ENCODE results near the gene DNASE1L1. TPM values are rescaled to one million over a fixed set of nuclear protein-coding genes. Genes with fewer than 3 reads are reported as not detected.

The DNASE1L1 gene
- total and polyA plus RNA-seq, 2 donors (not counting 1 experiment from before 2014, with no cell fraction given): 24.6 to 49.2 TPM

DNA sequence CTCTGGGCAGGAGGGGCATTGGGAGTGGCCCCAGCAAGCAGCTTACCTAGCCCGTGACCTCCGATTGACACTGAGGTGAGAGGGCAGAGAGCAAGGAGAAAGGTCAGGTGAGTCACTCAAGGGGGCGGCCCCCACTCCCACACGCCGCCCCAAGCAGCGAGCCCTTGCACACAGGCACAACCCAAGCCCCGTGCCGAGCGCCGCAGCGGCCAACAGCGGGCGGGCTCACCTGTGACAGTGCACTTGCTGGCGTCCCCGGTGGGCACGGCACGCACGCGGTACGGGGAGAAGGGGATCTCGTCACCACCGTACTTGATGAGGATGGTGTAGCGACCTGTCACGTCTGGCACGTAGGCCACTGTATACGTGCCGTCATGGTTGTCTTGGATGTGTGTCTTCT is 51.8 kb downstream of the DNASE1L1 start:
- TF ChIP-seq, protein P1, sequence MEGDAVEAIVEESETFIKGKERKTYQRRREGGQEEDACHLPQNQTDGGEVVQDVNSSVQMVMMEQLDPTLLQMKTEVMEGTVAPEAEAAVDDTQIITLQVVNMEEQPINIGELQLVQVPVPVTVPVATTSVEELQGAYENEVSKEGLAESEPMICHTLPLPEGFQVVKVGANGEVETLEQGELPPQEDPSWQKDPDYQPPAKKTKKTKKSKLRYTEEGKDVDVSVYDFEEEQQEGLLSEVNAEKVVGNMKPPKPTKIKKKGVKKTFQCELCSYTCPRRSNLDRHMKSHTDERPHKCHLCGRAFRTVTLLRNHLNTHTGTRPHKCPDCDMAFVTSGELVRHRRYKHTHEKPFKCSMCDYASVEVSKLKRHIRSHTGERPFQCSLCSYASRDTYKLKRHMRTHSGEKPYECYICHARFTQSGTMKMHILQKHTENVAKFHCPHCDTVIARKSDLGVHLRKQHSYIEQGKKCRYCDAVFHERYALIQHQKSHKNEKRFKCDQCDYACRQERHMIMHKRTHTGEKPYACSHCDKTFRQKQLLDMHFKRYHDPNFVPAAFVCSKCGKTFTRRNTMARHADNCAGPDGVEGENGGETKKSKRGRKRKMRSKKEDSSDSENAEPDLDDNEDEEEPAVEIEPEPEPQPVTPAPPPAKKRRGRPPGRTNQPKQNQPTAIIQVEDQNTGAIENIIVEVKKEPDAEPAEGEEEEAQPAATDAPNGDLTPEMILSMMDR (IDR thresholded peaks at IDR 0.05): no peak
- no peak for TF ChIP-seq EZH2 (IDR thresholded peaks at IDR 0.05; ENCODE audit: borderline replicate concordance, insufficient read depth, low read depth, low read length, poor library complexity, severe bottlenecking)
- WGBS (ENCODE audit: insufficient coverage): 99% methylated on average over 10 of the region's 27 CpGs
- no peak overlapping the region for H3K4me3 ChIP-seq (ENCODE audit: control extremely low read depth in 1 of 5, extremely low read depth in 1 of 5, insufficient read depth in 1 of 5, low read depth in 2 of 5, low read length in 4 of 5)
- CTCF ChIA-PET: no interaction called here
- Mint-ChIP-seq H3K9me3 (ENCODE audit: insufficient read depth) (no peaks in the 10 kb centered on the region), H3K27me3 (no peaks in the 10 kb centered on the region), H3K27ac (no peak overlapping the region), H3K4me1 (peaks cover 8% of the 10 kb centered on the region), H3K4me3 (no peak overlapping the region)
- H3K79me2 ChIP-seq (ENCODE audit: control insufficient read depth, insufficient read depth, low read length): peaks cover 30% of the 10 kb centered on the region
- intact Hi-C loops (cut with micrococcal nuclease): no loop called here
- no peak for ATAC-seq (ENCODE audit: low read depth)
- no peak overlapping the region for H2AFZ ChIP-seq (ENCODE audit: insufficient read depth, low read depth, low read length, poor library complexity, severe bottlenecking)
- H3K36me3 ChIP-seq (replicated peaks in 1 of 2; ENCODE audit: control extremely low read depth in 1 of 2, control insufficient read depth in 1 of 2, extremely low read depth in 1 of 2, insufficient read depth in 2 of 2, low read length in 1 of 2): peaks cover 0 to 84% of the 10 kb centered on the region in 2 experiments
- H3K4me2 ChIP-seq (replicated peaks; ENCODE audit: low read depth, low read length, poor library complexity, severe bottlenecking): no peak overlapping the region
- peaks cover 67% of the 10 kb centered on the region for H4K20me1 ChIP-seq (ENCODE audit: control insufficient read depth, insufficient read depth, low read length, poor library complexity, severe bottlenecking)
- DNase-seq: no peak
- no peaks in the 10 kb centered on the region for H3K9me3 ChIP-seq (ENCODE audit: control extremely low read depth in 1 of 3, control insufficient read depth in 2 of 3, insufficient read depth in 1 of 3, low read length in 2 of 3)
- POLR2A ChIA-PET: interaction anchor here (1.6 kb wide), 1 partner anchor 12 kb away, joined by 3 read pairs; no protein-coding TSS in a partner anchor
- no peaks in the 10 kb centered on the region for H3K27me3 ChIP-seq (replicated peaks in 1 of 4; ENCODE audit: control extremely low read depth in 1 of 4, control insufficient read depth in 3 of 4, insufficient read depth in 4 of 4, low read length in 3 of 4)
- H3K27ac ChIP-seq (ENCODE audit: low read length in 2 of 2): no peak overlapping the region
- H3K4me1 ChIP-seq (ENCODE audit: control insufficient read depth in 2 of 2, insufficient read depth in 2 of 2, low read length in 2 of 2): peaks cover 6 to 13% of the 10 kb centered on the region in 2 donors
- H3K9ac ChIP-seq (ENCODE audit: low read length): no peak overlapping the region

DNA sequence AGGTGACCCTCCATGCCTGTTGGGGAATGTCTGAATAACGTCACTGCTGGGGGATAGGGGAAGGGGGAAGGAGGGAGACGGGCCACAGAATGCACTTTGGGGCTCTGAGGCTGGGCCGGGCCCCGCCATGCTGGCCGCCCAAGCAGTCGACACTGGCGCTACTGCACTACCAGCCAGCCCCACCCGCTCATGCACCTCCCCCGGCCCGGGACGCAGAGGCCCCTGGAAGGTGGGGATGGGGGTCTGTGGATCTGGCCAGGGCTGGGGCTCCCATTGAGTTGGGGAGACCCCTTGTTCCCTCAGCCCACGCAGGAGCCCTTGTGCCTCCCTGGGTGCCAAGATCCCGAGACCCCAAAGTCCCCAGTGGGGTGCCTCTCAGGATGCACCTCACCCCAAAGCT is 52.5 kb downstream of the DNASE1L1 start:
- Histone ChIP-seq H3K4me2 (replicated peaks; ENCODE audit: low read depth, low read length, poor library complexity, severe bottlenecking) (no peak overlapping the region), H3K36me3 (replicated peaks in 1 of 2; ENCODE audit: control extremely low read depth in 1 of 2, control insufficient read depth in 1 of 2, extremely low read depth in 1 of 2, insufficient read depth in 2 of 2, low read length in 1 of 2) (peaks cover 0 to 84% of the 10 kb centered on the region in 2 experiments), H3K27me3 (replicated peaks in 1 of 4; ENCODE audit: control extremely low read depth in 1 of 4, control insufficient read depth in 3 of 4, insufficient read depth in 4 of 4, low read length in 3 of 4) (no peaks in the 10 kb centered on the region), H3K9me3 (ENCODE audit: control extremely low read depth in 1 of 3, control insufficient read depth in 2 of 3, insufficient read depth in 1 of 3, low read length in 2 of 3) (no peaks in the 10 kb centered on the region), H3K27ac (ENCODE audit: low read length in 2 of 2) (no peak overlapping the region), H4K20me1 (ENCODE audit: control insufficient read depth, insufficient read depth, low read length, poor library complexity, severe bottlenecking) (peaks cover 60% of the 10 kb centered on the region), H3K9ac (ENCODE audit: low read length) (no peak overlapping the region), H3K79me2 (ENCODE audit: control insufficient read depth, insufficient read depth, low read length) (peaks cover 25% of the 10 kb centered on the region), H3K4me3 (ENCODE audit: control extremely low read depth in 1 of 5, extremely low read depth in 1 of 5, insufficient read depth in 1 of 5, low read depth in 2 of 5, low read length in 4 of 5) (no peak overlapping the region), H2AFZ (ENCODE audit: insufficient read depth, low read depth, low read length, poor library complexity, severe bottlenecking) (no peak overlapping the region), H3K4me1 (ENCODE audit: control insufficient read depth in 2 of 2, insufficient read depth in 2 of 2, low read length in 2 of 2) (peaks cover 12 to 19% of the 10 kb centered on the region in 2 donors)
- ChIA-PET CTCF (no interaction called here), POLR2A (no interaction called here)
- H3K4me1 Mint-ChIP-seq: peaks cover 13% of the 10 kb centered on the region
- ATAC-seq (ENCODE audit: low read depth): no peak
- no peaks in the 10 kb centered on the region for H3K9me3 Mint-ChIP-seq (ENCODE audit: insufficient read depth)
- DNase-seq: no peak
- H3K4me3 Mint-ChIP-seq: no peak overlapping the region
- no peaks in the 10 kb centered on the region for H3K27me3 Mint-ChIP-seq
- H3K27ac Mint-ChIP-seq: peak overlapping the region; percentile 46
- intact Hi-C loops (cut with micrococcal nuclease): no loop called here
- WGBS (ENCODE audit: insufficient coverage): 100% methylated on average over 1 of the region's 13 CpGs
- TF ChIP-seq, protein P1 (IDR thresholded peaks at IDR 0.05): no peak
- TF ChIP-seq EZH2 (IDR thresholded peaks at IDR 0.05; ENCODE audit: borderline replicate concordance, insufficient read depth, low read depth, low read length, poor library complexity, severe bottlenecking): no peak

Data from B cell (primary cell).